Measurements from ENCODE around the gene BRCC3. TPM values are rescaled to one million over a fixed set of nuclear protein-coding genes. Genes with fewer than 3 reads are reported as not detected.

Gene BRCC3
- total RNA-seq, 1 experiment from 2014 or later, result 21.3 TPM

- ChIA-PET RAD21 (ENCODE audit: low non-redundant PET in 1 of 2, low total read pairs in 2 of 2, uncharacterized antibody in 2 of 2, unreplicated experiment in 2 of 2) (no interaction called here), CTCF (no interaction called here), POLR2A (no interaction called here)
- Histone ChIP-seq H3K9me3 (ENCODE audit: control insufficient read depth in 1 of 2, insufficient read depth in 1 of 2, low read depth in 1 of 2, low read length in 2 of 2) (no peaks in the 10 kb centered on the region), H3K27ac (ENCODE audit: low read depth, low read length) (no peak overlapping the region), H3K4me3 (replicated peaks in 1 of 2; ENCODE audit: low read depth in 1 of 2, low read length in 2 of 2) (no peak overlapping the region), H3K9ac (ENCODE audit: low read length) (no peak overlapping the region), H3K79me2 (ENCODE audit: insufficient read depth, low read length) (0 out of 2 replicates have a peak, but pooled peaks cover 5% of the 10 kb centered on the region), H2AFZ (ENCODE audit: low read depth, low read length, poor library complexity, severe bottlenecking) (no peak overlapping the region), H3K9me2 (ENCODE audit: insufficient read depth) (no peaks in the 10 kb centered on the region), H3K27me3 (ENCODE audit: insufficient read depth, low read length) (no peaks in the 10 kb centered on the region), H3K4me1 (ENCODE audit: control insufficient read depth in 1 of 2, insufficient read depth in 2 of 2, low read length in 2 of 2) (no peaks in the 10 kb centered on the region), H4K20me1 (ENCODE audit: insufficient read depth) (no peaks in the 10 kb centered on the region), H3K4me2 (ENCODE audit: low read length) (no peak overlapping the region), H3K36me3 (ENCODE audit: control insufficient read depth in 1 of 2, insufficient read depth in 2 of 2, low read length in 2 of 2) (no peaks in the 10 kb centered on the region)
- no peak for ATAC-seq
- intact Hi-C loops (cut with micrococcal nuclease), result no loop called here
- no peak for TF ChIP-seq CBX3 (IDR thresholded peaks at IDR 0.05; ENCODE audit: low read depth)
- TF ChIP-seq POLR2A (IDR thresholded peaks at IDR 0.05; ENCODE audit: borderline replicate concordance, extremely low read depth, insufficient read depth, insufficient read length), result no peak
- TF ChIP-seq ELF1 (IDR thresholded peaks at IDR 0.05; ENCODE audit: borderline replicate concordance, low read depth), result no peak
- TF ChIP-seq SP1 (IDR thresholded peaks at IDR 0.05; ENCODE audit: low read depth), result no peak
- no peak for TF ChIP-seq RAD21 (IDR thresholded peaks at IDR 0.05; ENCODE audit: low read depth)
- no peak for TF ChIP-seq EZH2phosphoT487 (IDR thresholded peaks at IDR 0.05; ENCODE audit: borderline replicate concordance)
- no peak for TF ChIP-seq CEBPB (IDR thresholded peaks at IDR 0.05; ENCODE audit: low read depth)
- TF ChIP-seq ZFX (IDR thresholded peaks at IDR 0.05), result no peak
- TF ChIP-seq EGR1 (IDR thresholded peaks at IDR 0.05; ENCODE audit: low read depth), result no peak
- TF ChIP-seq, protein P1, sequence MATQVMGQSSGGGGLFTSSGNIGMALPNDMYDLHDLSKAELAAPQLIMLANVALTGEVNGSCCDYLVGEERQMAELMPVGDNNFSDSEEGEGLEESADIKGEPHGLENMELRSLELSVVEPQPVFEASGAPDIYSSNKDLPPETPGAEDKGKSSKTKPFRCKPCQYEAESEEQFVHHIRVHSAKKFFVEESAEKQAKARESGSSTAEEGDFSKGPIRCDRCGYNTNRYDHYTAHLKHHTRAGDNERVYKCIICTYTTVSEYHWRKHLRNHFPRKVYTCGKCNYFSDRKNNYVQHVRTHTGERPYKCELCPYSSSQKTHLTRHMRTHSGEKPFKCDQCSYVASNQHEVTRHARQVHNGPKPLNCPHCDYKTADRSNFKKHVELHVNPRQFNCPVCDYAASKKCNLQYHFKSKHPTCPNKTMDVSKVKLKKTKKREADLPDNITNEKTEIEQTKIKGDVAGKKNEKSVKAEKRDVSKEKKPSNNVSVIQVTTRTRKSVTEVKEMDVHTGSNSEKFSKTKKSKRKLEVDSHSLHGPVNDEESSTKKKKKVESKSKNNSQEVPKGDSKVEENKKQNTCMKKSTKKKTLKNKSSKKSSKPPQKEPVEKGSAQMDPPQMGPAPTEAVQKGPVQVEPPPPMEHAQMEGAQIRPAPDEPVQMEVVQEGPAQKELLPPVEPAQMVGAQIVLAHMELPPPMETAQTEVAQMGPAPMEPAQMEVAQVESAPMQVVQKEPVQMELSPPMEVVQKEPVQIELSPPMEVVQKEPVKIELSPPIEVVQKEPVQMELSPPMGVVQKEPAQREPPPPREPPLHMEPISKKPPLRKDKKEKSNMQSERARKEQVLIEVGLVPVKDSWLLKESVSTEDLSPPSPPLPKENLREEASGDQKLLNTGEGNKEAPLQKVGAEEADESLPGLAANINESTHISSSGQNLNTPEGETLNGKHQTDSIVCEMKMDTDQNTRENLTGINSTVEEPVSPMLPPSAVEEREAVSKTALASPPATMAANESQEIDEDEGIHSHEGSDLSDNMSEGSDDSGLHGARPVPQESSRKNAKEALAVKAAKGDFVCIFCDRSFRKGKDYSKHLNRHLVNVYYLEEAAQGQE (IDR thresholded peaks at IDR 0.05; ENCODE audit: low read depth), result no peak
- no peak for TF ChIP-seq CTCF (IDR thresholded peaks at IDR 0.05 in 2 of 3, conservative IDR thresholded peaks at IDR 0.05 in 1 of 3; ENCODE audit: borderline replicate concordance in 1 of 3, insufficient read depth in 1 of 3, low read depth in 2 of 3, low read length in 2 of 3)
- TF ChIP-seq ZNF274 (IDR thresholded peaks at IDR 0.05; ENCODE audit: low read depth, low read length), result no peak
- TF ChIP-seq SRF (IDR thresholded peaks at IDR 0.05; ENCODE audit: low read depth), result no peak
- TF ChIP-seq, protein P2, sequence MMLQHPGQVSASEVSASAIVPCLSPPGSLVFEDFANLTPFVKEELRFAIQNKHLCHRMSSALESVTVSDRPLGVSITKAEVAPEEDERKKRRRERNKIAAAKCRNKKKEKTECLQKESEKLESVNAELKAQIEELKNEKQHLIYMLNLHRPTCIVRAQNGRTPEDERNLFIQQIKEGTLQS (IDR thresholded peaks at IDR 0.05), result no peak
- no peak for TF ChIP-seq MAX (IDR thresholded peaks at IDR 0.05)
- TF ChIP-seq POLR2AphosphoS5 (IDR thresholded peaks at IDR 0.05; ENCODE audit: low read depth, low read length), result no peak
- no peak for TF ChIP-seq FOSL1 (IDR thresholded peaks at IDR 0.05; ENCODE audit: low read depth)
- TF ChIP-seq TCF7L2 (IDR thresholded peaks at IDR 0.05; ENCODE audit: borderline replicate concordance, extremely low read depth, insufficient read depth, insufficient read length), result no peak
- TF ChIP-seq ZBTB33 (IDR thresholded peaks at IDR 0.05; ENCODE audit: extremely low read depth, insufficient replicate concordance, low read length), result no peak
- no TSS peak for BruUV-seq (replicated peaks)
- no peak for DNase-seq (ENCODE audit: low read depth, low spot score)
Observed at GRCh38 chrX:155035688-155036087, 35.6 kb upstream of the BRCC3 start.
